ENCODE results near the gene CTSC.

Gene CTSC

DNA sequence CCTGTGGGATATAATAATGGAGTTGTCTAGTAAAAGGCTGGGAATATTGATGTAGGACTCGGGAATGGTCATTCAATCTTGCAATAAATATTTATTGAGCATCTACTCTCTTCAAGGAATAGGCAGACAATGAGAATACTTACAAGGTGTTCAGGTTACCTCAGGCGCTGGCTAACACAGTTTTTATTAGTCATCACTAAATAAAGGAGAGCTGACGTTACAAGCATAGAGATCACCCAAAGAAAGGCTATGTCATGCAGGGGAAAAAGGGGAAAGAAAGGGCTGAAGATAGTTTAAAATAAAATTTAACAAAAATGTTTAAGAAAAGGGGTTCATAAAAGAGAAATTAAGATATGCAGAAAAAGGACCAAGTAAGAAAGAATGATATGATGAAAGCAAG is 15.8 kb upstream of the CTSC start:
- TF ChIP-seq, protein P1, sequence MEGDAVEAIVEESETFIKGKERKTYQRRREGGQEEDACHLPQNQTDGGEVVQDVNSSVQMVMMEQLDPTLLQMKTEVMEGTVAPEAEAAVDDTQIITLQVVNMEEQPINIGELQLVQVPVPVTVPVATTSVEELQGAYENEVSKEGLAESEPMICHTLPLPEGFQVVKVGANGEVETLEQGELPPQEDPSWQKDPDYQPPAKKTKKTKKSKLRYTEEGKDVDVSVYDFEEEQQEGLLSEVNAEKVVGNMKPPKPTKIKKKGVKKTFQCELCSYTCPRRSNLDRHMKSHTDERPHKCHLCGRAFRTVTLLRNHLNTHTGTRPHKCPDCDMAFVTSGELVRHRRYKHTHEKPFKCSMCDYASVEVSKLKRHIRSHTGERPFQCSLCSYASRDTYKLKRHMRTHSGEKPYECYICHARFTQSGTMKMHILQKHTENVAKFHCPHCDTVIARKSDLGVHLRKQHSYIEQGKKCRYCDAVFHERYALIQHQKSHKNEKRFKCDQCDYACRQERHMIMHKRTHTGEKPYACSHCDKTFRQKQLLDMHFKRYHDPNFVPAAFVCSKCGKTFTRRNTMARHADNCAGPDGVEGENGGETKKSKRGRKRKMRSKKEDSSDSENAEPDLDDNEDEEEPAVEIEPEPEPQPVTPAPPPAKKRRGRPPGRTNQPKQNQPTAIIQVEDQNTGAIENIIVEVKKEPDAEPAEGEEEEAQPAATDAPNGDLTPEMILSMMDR (IDR thresholded peaks at IDR 0.05; ENCODE audit: low read depth, low read length): no peak
- H3K4me3 ChIP-seq (ENCODE audit: low read depth, low read length): no peak overlapping the region

DNA sequence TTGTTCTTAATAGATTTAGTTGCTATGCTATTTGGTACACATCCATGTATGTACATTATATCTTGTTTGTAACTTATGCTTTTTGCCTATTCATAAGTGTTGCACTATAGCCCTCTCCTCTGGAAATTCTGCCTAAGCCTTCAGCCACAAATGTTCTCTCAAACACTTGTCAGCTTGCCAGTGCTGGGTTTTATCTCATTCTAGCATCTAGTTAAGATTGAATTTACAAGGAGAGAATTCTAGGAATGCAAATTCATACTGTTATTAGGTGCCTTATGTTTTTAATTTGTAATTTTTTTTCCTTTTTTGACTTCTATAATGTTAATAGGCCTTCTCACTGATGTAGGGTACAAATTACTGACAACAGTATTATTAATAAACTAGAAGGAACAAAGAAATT is 14.6 kb upstream of the CTSC start:
- no peak overlapping the region for H3K4me3 ChIP-seq (ENCODE audit: low read depth, low read length)
- TF ChIP-seq, protein P1 (IDR thresholded peaks at IDR 0.05; ENCODE audit: low read depth, low read length): no peak

DNA sequence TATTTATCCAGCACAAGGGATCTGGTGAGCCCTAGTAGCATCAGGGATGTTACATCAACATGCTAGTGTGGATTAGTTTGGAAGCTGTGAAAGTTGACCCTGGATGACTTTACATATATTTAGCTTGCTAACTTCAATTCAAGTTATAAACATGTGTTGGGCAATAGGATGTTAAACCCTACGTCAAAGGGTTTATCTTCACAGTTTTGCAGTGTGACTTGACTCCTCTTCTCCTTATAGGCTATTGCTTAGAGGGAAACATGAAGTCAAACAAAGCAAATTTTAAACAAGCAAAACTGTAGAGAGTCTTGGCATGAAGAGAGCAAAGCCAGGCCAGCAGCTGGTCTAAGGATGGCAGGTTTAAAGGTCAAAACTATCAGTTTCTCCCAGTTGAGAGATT is 11.3 kb upstream of the CTSC start:
- no peak overlapping the region for H3K4me3 ChIP-seq (ENCODE audit: low read depth, low read length)
- TF ChIP-seq, protein P1 (IDR thresholded peaks at IDR 0.05; ENCODE audit: low read depth, low read length): no peak

DNA sequence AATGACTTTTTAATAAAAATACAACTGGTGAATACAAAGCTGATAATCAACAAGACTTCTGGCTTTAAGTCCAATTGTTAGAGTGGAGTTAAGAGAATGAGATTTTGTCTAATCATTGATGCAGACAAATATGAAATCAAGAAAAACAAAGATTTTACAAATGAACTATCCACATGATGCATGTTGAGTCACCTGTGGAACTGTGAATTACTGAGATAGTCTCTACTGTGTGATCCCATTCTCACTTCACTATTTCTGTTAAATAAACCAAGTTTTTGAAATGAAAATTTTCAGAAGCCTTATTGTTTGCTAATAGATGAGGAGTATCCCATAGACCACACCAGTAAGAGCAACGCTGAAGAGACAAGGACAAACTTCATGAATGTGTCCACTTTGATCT is 8.4 kb upstream of the CTSC start:
- no peak overlapping the region for H3K4me3 ChIP-seq (ENCODE audit: low read depth, low read length)
- TF ChIP-seq, protein P1 (IDR thresholded peaks at IDR 0.05; ENCODE audit: low read depth, low read length): no peak

DNA sequence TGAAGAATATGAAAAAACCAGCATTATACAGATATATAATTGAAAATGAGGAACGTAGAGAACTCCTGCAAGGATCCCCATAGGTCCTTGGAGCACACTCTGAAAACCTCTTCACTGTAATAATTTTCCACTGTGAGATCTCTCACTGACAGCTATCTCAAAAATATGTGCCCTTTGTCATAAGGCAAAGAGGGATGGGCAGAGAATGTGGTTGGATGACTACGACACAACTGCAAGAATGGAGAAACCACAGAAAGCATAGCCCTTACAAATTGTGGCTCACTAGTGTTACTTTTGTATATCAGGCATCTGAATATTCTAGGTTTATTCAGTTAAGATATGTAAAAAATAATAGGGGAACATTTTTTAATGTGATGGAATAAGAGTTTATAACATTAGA is 7.9 kb upstream of the CTSC start:
- TF ChIP-seq, protein P1 (IDR thresholded peaks at IDR 0.05; ENCODE audit: low read depth, low read length): no peak

DNA sequence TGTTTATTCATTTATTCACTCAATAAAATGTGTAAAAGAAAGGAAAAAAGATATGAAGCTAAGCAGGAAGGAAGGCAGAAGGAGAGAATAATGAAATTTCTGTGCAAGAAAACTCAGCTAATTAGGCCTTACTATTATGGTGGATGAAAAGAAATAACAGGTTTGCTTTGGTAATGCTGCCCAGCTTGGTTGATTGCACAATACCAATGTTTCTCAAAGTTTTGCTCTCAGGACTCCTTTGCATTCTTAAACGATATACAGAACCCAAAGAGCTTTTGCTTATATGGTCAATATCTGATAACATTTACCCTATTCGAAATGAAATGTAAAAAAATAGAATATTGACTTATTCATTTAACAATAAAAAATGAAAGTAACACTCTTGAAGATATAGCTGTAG is 7.3 kb upstream of the CTSC start:
- TF ChIP-seq, protein P1 (IDR thresholded peaks at IDR 0.05; ENCODE audit: low read depth, low read length): no peak

More for the DNA sequence above, 7.9 kb upstream of the CTSC start:
- no peak overlapping the region for H3K4me3 ChIP-seq (ENCODE audit: low read depth, low read length)

DNA sequence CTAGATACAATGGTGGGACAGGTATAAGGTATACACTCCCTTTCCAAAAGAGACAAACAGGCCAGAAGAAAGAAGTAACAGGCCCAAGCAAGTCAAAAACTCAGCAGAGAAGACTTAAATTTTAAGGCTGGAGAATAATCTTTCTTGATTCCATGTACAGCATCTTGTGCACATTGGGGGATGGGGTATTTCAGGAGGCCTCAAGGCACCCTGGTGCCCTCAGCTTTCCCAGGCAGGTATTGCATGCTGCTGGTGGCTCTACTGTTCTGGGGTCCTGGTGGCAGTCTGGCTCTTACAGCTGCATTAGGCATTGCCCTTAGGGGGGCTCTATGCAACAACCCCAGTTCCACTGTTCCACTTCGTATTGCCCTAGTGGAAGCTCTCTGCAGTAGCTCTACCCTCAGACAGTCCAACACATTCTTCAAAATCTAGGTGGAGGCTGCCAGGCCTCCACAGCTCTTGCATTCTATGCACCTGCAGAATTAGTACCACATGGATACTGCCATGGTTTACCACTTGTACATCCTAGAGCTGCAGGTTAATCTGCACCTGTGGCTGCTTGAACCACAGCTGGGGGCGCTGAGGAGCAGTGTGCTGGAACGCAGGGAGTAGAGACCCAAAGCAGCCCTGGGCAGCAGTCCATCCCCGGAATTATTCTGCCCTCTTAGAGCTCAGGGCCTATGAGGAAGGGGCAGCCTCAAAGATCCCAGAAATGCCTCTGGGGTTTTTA is 4.2 kb upstream of the CTSC start:
- H3K4me3 ChIP-seq (ENCODE audit: low read depth, low read length): no peak overlapping the region
- TF ChIP-seq, protein P1 (IDR thresholded peaks at IDR 0.05; ENCODE audit: low read depth, low read length): no peak

More for the DNA sequence above, 7.3 kb upstream of the CTSC start:
- no peak overlapping the region for H3K4me3 ChIP-seq (ENCODE audit: low read depth, low read length)
